Measurements from ENCODE around the gene IL10.
"Not testable (repeated sequence)": the region's sequence is repeated elsewhere in the genome, so short reads cannot be mapped to it uniquely, and the experiment has no call there.

IL10 gene

DNA sequence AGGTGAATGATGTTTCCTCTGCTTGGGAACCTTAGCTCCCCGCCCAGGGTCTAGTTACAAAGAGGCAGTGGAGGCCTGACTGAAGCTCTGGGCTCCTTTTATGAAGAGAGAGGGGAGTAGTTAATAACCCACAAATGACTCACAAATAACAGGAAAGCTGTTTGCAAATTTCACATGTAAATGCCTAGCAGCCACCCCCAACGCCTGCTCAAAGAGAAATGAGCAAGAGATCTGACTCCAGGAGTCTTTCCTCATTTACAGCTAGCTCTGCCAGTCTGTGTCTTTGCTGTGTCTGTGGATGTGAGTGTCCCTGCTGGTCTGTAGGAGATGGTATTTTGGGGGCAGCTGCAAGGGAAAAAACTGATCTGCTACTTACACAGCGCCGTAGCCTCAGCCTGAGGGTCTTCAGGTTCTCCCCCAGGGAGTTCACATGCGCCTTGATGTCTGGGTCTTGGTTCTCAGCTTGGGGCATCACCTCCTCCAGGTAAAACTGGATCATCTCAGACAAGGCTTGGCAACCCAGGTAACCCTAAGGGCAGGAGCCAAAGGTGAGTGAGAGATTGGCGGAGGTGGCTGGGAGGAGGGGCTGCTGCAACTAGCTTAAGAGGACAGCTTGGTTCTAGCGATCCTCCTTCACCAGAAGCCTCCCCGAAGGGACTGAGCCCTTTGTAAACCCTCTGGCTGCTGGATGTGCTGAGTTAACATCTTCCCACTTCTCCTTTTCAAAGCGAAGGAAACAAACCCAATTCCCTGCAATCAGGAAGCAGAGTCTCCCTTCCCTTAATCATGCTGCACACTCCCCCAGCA lies 1.6 kb downstream of the IL10 start, which contains the start of gene IL19:
Gene IL19, plus strand, starts transcription at position 243 of the 807 bp plus-strand sequence. CDS start 65,890 bp downstream, outside the sequence.
- in situ Hi-C loops (cut with HindIII; ENCODE audit: low pct_ligation_motif_present, low pct_unique_long_range_greater_than_20kb, low sequenced_read_pairs): no loop called here
- no peak for DNase-seq

GRCh38 chr1:206769304-206769731 lies 3.0 kb downstream of the IL10 start:
- DNase-seq: no peak
- in situ Hi-C loops (cut with HindIII; ENCODE audit: low pct_ligation_motif_present, low pct_unique_long_range_greater_than_20kb, low sequenced_read_pairs): no loop called here

- in situ Hi-C loops (cut with HindIII; ENCODE audit: low pct_ligation_motif_present, low pct_unique_long_range_greater_than_20kb, low sequenced_read_pairs): no loop called here
- DNase-seq: no peak
These were observed 3.6 kb downstream of the IL10 start for GRCh38 chr1:206768472-206769303.

- in situ Hi-C loops (cut with HindIII; ENCODE audit: low pct_ligation_motif_present, low pct_unique_long_range_greater_than_20kb, low sequenced_read_pairs): no loop called here
- DNase-seq: peak; percentile 10
These were observed 5.9 kb downstream of the IL10 start for GRCh38 chr1:206766251-206766856.

DNA sequence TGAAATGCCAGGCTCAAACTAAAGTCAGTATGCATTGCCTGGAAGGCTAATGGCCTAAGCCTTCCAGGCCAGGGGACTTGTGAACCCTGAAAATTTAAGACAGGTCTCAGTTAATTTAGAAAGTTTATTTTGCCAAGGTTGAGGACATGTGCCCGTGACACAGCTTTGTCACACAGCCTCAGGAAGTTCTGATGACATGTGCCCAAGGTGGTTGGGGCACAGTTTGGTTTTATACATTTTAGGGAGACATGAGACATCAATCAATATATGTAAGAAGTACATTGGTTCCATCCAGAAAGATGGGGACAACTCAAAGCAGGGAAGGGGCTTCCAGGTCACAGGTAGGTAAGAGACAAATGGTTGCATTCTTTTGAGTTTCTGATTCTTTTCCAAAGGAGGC lies 6.5 kb downstream of the IL10 start:
- DNase-seq; in situ Hi-C loops (cut with HindIII; ENCODE audit: low pct_ligation_motif_present, low pct_unique_long_range_greater_than_20kb, low sequenced_read_pairs): not testable (repeated sequence)

DNA sequence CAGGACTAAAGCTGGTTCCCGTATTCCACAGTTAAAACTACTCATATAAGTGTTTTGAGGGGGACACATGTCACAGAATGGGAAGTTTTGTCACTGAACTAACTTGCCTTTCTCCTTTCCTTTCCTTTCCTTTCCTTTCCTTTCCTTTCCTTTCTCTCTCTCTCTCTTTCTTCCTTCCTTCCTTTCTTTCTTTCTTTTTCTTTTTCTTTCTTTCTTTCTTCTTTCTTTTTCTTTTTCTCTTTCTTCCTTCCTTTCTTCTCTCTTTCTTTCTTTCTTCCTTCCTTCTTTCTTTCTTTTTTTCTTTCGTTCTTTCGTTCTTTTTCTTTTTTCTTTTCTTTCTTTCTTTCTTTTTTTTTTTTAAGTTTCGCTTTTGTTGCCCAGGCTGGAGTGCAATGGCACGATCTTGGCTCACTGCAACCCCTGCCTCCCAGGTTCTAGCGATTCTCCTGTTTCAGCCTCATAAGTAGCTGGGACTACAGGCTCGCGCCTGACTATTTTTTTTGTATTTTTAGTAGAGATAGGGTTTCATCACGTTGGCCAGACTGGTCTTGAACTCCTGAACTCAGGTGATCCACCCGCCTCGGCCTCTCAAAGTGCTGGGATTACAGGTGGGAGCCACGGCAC lies 9.4 kb downstream of the IL10 start:
- in situ Hi-C loops (cut with HindIII; ENCODE audit: low pct_ligation_motif_present, low pct_unique_long_range_greater_than_20kb, low sequenced_read_pairs); DNase-seq: not testable (repeated sequence)

DNA sequence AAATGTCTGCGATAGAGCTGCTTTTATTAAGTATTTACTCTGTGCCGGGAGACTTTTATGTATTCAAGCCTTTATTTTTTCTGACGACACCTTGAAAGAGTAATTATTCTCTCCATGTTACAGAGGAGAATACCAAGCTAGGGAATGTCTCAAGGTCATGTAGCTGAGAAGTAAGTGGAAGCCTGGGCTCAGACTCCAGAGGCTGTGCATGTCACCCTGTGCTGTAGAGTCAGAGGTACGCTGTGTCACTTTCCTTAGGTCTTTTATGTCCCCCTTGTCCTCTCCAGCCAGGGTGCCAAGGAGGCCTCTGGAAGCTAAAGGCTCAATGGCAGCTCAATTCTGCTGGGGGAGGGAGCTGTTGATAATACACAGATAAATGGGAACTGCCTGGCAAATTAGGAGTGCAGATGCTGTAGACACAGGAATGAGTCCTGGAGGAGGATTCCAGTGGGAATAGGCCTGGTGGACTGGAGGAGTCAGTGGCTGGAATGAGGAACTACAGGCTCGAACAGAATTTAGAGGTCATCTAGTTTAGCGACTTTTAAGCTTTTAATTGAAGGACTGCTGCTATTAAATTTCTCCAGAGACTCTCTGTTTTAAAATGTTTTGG lies 11.0 kb downstream of the IL10 start:
- in situ Hi-C loops (cut with HindIII; ENCODE audit: low pct_ligation_motif_present, low pct_unique_long_range_greater_than_20kb, low sequenced_read_pairs): no loop called here
- DNase-seq: no peak

- in situ Hi-C loops (cut with HindIII; ENCODE audit: low pct_ligation_motif_present, low pct_unique_long_range_greater_than_20kb, low sequenced_read_pairs): no loop called here
- no peak for DNase-seq
These were observed 11.7 kb downstream of the IL10 start for GRCh38 chr1:206760590-206760989.

- in situ Hi-C loops (cut with HindIII; ENCODE audit: low pct_ligation_motif_present, low pct_unique_long_range_greater_than_20kb, low sequenced_read_pairs): no loop called here
- DNase-seq: no peak
These were observed 14.6 kb downstream of the IL10 start for GRCh38 chr1:206757524-206758266.

GRCh38 chr1:206754011-206754410 lies 18.3 kb downstream of the IL10 start:
- no peak for DNase-seq
- in situ Hi-C loops (cut with HindIII; ENCODE audit: low pct_ligation_motif_present, low pct_unique_long_range_greater_than_20kb, low sequenced_read_pairs): no loop called here

DNA sequence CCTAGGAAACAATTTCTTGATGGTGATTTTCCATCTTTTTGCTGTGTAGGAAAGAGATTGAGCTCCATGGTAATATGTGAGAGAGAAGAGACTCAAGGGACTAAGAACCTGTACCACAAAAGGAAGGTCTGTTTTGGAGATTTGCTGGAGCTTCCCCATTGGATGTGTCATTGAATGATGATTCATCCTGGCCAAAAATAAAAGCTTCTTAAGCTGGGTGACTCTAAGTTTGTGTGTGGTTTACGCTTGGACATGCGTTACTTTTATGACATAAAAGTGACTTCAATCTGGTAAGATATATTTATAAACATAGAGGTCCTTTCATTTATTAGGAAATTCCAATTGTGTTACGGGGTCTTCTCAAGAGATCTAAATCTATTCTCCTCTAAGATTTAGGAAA lies 19.2 kb downstream of the IL10 start:
- in situ Hi-C loops (cut with HindIII; ENCODE audit: low pct_ligation_motif_present, low pct_unique_long_range_greater_than_20kb, low sequenced_read_pairs): no loop called here
- no peak for DNase-seq

DNA sequence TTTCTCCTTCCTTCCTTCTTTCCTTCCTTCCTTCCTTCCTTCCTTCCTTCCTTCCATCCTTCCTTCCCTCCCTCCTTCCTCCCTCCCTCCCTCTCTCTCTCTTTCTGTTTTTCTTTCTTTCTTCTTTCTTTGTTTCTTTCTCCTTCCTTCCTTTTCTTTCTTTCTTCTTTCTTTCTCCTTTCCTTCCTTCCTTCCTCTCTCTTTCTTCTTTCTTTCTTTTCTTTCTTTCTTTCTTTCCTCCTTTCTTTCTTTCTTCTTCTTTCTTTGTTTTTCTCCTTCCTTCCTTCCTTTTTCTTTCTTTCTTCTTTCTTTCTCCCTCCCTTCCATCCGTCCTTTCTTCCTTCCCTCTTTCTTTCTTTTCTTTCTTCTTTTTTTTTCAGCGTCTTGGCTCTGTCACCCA lies 19.8 kb downstream of the IL10 start:
- DNase-seq: no peak
- in situ Hi-C loops (cut with HindIII; ENCODE audit: low pct_ligation_motif_present, low pct_unique_long_range_greater_than_20kb, low sequenced_read_pairs): no loop called here

GRCh38 chr1:206751891-206752290 lies 20.4 kb downstream of the IL10 start:
- in situ Hi-C loops (cut with HindIII; ENCODE audit: low pct_ligation_motif_present, low pct_unique_long_range_greater_than_20kb, low sequenced_read_pairs): no loop called here
- no peak for DNase-seq

DNA sequence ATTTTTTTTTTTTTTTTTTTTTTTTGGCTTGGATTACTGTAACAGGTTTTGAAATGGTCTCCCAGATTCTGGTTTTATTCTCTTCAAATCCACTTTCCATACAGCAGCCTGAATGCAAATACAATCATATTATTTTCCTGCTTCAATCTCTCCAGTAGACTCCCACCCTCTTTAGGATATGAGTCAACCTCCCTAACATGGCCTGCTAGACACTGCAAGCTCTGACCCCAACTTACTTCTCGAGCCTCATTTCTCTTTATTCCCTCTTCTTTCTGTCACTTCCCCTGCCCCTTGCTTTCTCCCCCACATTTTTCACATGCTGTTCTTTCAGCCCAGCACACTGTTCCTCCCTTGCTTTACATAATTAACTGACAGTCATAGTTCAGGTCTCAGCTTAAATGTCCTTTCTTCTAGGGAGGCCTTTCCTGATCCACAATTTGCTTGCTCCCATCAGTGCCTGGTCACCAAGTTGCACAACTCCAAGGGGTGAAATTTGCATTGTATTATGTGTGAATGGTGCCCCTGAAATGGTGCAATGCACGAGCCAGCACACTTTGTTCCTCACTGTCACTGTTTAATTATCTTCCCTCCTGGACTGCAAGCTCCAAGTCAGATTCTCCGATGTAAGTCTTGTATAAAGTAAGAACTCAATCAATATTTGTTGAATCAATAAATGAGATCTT lies 23.8 kb downstream of the IL10 start:
- in situ Hi-C loops (cut with HindIII; ENCODE audit: low pct_ligation_motif_present, low pct_unique_long_range_greater_than_20kb, low sequenced_read_pairs): no loop called here
- no peak for DNase-seq

GRCh38 chr1:206745301-206745700 lies 27.0 kb downstream of the IL10 start:
- in situ Hi-C loops (cut with HindIII; ENCODE audit: low pct_ligation_motif_present, low pct_unique_long_range_greater_than_20kb, low sequenced_read_pairs): no loop called here
- no peak for DNase-seq

- DNase-seq: no peak
- in situ Hi-C loops (cut with HindIII; ENCODE audit: low pct_ligation_motif_present, low pct_unique_long_range_greater_than_20kb, low sequenced_read_pairs): no loop called here
These were observed 27.6 kb downstream of the IL10 start for GRCh38 chr1:206744683-206745082.

GRCh38 chr1:206742719-206743383 lies 29.4 kb downstream of the IL10 start:
- no peak for DNase-seq
- in situ Hi-C loops (cut with HindIII; ENCODE audit: low pct_ligation_motif_present, low pct_unique_long_range_greater_than_20kb, low sequenced_read_pairs): no loop called here
